DOHH2 (cell line): Measurements from ENCODE around the gene SLC44A3.

ENCODE experiments used
- CTCF ChIP-seq: fragments of 200-600 bp; sonication (generic); IDR thresholded peaks from one replicate; pipeline ENCODE4 v1.5.1; 2014; ENCODE audit warnings: antibody characterized with exemption, mild to moderate bottlenecking, low read depth, low read length; ENCODE audit not compliant: poor library complexity, severe bottlenecking
- EZH2phosphoT487 ChIP-seq: fragments of 200-600 bp; sonication (generic); IDR thresholded peaks from 2 replicates; pipeline ENCODE4 v1.6.1; 2017; ENCODE audit warnings: borderline replicate concordance, mild to moderate bottlenecking, antibody characterized with exemption, low read length, moderate library complexity, mixed read lengths

- no peak for TF ChIP-seq CTCF
- no peak for TF ChIP-seq EZH2phosphoT487
These were observed 58.2 kb downstream of the SLC44A3 start for GRCh38 chr1:94878329-94878728.
